Smooth muscle cell of the brain vasculature (primary cell): Measurements from ENCODE around the gene NCL.
"Not testable (repeated sequence)": the region's sequence is repeated elsewhere in the genome, so short reads cannot be mapped to it uniquely, and the experiment has no call there.

Experiments
- DNase-seq: peaks from one replicate; pipeline ENCODE4 v3.0.0-alpha.2; 2012; ENCODE audit warnings: low read depth, low spot score

NCL gene

GRCh38 chr2:231467613-231468530 is 3.6 kb upstream of the NCL start:
- DNase-seq = no peak

DNA sequence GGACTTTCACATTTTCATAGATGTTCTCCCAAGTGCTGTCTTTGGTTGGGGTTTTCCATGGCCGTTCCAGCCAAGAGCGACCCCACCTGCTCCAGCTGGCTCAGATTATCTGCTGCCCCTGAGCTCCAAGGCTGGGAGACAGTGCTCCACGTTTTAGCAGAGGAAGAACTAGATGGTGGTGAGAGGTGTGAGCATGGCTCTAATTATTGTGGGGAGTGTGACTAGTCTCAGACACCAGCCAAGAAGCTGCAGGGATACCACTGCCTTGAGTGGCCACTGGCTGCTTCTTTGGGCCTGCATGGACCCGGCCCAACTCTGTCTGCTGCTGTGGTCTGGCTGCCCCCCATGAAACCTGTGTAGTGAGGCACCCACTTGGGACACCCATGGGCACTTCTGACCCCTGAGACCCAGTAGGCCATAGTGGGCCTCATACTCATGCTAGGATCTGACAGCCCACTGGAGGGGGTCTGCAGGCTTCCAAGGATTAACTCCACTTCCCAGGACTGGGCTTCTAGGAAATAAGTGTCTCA is 2.8 kb upstream of the NCL start:
- no peak for DNase-seq

DNA sequence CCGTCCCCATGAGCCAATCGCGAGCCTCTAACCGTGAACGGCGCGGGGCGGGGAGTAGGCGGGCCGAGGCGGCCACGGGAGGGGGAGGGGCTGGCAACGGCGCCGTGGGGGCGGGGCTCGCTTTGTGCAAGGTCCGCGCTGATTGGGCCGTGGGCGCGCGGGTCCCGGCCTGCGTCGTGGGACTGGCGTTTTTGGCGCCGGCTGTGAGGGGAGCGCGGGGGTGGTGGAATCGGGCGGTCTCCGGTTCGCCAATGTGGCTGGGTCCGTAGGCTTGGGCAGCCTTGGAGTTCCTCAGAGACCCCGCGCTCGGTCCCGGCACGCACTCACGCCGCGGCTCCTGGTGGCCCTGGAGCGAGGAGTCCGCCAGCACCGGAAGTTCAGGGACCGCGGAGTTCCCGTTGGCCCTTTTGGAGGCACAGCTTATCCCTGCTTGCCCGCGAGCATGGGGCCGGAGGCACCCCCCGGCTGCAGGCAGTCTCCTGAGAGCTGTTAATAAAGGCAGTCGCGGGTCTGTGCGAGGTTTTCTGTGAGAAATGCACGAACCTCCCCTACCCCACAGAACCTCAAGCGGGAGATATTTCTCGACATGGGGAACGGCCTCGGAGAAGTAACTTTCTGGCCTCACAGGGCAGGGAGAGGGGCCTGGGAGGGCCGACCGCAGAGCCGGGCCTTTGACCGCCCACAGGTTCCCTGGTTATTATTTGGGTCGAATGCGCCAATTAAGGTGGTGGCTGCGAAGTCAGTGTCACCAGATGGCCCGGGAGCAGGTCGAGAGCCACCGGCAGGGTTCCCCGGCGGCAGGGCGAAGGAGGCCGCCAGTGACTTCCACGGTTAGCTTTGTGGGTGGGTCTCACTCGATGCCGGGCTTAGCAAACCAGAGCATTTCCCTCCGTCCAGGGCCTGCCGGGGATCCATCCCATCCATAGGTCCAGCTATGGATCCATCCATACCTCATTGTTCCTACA is 574 bp upstream of the NCL start:
- DNase-seq = no peak

GRCh38 chr2:231462729-231463465 is 1.4 kb downstream of the NCL start:
- DNase-seq = no peak

- no peak for DNase-seq
These were observed 2.7 kb downstream of the NCL start for GRCh38 chr2:231461516-231461971.

DNA sequence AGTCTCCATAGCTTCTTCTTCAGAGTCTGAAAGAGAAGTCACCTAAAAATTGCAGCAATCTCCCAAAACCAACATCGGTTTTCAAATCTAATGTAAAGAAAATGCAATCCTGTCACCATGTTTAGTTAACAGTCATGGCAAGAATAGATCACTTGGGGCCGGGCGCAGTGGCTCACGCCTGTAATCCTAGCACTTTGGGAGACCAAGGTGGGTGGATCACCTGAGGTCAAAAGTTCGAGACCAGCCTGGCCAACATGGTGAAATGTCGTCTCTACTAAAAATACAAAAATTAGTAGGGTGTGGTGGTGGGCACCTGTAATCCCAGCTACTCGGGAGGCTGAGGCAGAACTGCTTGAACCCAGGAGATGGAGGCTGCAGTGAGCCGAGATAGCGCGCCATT is 3.4 kb downstream of the NCL start:
- DNase-seq = not testable (repeated sequence)

GRCh38 chr2:231460073-231460835 is 4.0 kb downstream of the NCL start:
- no peak for DNase-seq

GRCh38 chr2:231458368-231458767 is 5.9 kb downstream of the NCL start:
- no peak for DNase-seq

GRCh38 chr2:231457101-231457500 is 7.2 kb downstream of the NCL start:
- DNase-seq = no peak

GRCh38 chr2:231456295-231457004 is 7.8 kb downstream of the NCL start:
- no peak for DNase-seq

- DNase-seq = no peak
These were observed 8.4 kb downstream of the NCL start for GRCh38 chr2:231455890-231456289.

DNA sequence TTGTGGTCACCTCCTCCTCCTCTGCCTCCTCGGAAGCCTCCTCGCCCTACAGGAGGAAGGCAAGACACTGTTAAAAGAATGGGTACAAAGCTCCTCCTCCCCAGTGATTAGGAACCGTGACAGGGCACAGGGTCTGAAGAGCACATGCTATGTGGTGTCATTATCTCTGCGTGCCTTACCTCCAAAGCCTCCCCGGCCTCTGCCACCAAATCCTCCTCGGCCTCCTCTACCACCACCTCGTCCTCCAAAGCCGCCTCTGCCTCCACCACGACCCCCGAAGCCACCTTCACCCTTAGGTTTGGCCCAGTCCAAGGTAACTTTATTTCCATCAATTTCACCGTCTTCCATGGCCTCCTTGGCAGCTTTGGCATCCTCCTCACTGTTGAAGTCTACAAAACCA is 9.1 kb downstream of the NCL start:
- DNase-seq = no peak

- no peak for DNase-seq
These were observed 9.9 kb downstream of the NCL start for GRCh38 chr2:231454361-231454791.

DNA sequence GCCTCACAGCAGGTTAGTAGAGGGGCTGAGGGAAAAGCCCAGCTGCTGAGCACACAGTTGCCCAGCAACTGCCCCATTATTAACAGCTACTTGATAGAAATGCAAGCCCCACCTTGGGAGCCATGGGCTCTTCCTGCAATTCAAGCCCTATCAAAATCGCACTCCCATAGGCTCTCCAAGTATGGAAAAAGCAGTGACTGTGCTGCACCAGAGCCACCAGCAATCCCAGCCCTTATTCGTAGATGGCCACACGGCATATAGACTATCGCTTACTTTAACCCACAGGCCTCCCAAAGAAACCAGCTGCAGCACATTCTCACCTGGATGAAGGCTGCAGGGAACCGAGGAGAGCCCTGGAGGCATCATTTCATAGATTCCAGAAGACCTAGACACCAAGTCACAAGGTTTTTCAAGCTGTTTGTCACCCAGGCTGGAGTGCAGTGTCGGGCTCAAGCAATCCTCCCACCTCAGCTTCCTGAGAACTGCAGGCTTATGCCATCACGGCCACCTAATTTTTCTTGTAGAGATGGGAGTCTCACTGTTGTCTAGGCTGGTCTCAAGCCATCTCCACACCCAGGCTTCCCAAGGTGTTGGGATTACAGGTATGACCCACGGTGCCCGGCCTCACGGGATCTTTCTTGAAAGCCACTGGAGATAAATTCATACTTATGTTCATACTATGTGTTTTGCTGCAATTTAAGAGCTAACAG is 11.3 kb downstream of the NCL start:
- no peak for DNase-seq

DNA sequence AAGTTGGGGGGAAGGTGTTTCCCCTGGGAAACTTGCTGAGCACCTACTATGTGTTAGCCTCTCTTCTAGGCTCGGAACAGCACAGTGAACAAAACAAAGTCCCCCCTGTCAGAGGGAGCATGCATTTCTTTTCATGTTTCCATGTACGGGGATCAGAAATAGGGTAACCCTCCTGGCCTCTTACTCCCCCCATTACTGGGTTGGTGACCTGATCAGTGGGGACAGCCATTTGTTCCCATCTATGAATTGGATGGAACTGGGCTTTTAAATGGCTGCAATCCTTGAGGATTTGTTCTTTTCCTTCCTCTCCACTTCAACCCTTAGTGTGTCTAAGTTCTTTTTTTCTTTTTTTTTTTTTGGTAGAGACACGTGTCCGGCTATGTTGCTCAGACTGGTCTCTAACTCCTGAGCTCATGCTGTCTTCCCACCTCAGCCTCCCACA is 13.7 kb downstream of the NCL start:
- no peak for DNase-seq

DNA sequence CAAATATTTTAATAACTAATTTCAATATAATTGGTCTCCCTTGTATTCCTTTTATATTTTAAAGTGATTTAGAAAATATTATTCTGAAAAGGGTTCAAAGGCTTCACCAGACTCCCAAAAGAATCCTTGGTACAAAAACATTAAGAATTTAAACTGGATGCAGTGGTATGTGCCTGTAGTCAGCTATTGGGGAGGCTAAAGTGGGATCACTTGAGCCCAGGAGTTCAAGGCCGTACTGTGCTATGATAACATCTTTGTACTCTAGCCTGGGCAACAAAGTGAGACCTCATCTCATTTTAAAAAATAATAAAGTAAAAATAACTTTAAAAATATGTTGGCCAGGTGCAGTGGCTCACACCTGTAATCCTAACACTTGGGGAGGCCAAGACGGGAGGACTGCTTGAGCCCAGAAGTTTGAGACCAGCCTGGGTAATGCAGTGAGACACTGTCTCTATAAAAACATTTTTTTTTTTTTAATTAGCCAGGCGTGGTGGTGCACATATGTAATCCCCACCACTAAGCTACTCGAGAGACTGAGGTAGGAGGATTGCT is 14.7 kb downstream of the NCL start:
- DNase-seq = no peak

- DNase-seq = no peak
These were observed 27.3 kb downstream of the NCL start for GRCh38 chr2:231436957-231437356.

GRCh38 chr2:231433990-231434389 is 30.3 kb downstream of the NCL start:
- DNase-seq = no peak

DNA sequence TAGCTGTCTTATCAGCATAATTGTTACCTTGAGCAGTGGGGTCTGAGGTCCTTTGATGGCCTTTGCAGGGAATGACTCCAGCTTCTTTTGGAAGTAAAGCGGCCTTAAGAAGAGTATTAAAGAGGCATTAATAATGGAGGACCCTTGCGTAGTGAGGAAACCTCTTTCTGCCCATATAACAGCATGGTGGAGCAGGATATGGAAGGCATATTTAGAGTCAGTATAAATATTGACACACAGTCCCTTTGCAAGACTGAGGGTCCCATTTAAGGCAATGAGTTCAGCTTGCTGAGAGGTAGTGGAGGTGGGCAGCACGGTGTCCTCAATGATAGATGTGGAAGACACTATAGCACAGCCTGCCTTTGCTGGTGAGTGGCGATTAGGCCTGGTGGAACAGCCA is 32.7 kb downstream of the NCL start:
- no peak for DNase-seq
